GM13976 (cell line): ENCODE measurements around the gene KCNIP1.

Experiments
- DNase-seq: peaks from one replicate; pipeline ENCODE4 v3.0.0; 2012; ENCODE audit warnings: low spot score
- CTCF ChIP-seq: IDR thresholded peaks from 2 replicates; pipeline ENCODE4 v1.5.1; 2012; ENCODE audit warnings: borderline replicate concordance, mild to moderate bottlenecking; ENCODE audit not compliant: insufficient read depth; ENCODE audit errors: extremely low read depth, missing control alignments, control extremely low read depth
- in situ Hi-C: fragments of 300-500 bp; cut with MboI; formaldehyde crosslinking; loops from one replicate; pipeline ENCODE4 v1.12.0; 2022; ENCODE audit warnings: low sequenced_read_pairs, mixed read lengths, inconsistent platforms; ENCODE audit not compliant: unreplicated experiment

KCNIP1 gene

GRCh38 chr5:170700503-170700902 lies 196.7 kb downstream of the KCNIP1 start:
- in situ Hi-C loops, result no loop called here
- no peak for DNase-seq
- TF ChIP-seq CTCF, result no peak

GRCh38 chr5:170701334-170701733 lies 197.5 kb downstream of the KCNIP1 start:
- TF ChIP-seq CTCF, result no peak
- in situ Hi-C loops, result no loop called here
- no peak for DNase-seq

- DNase-seq, result no peak
- TF ChIP-seq CTCF, result no peak
- in situ Hi-C loops, result no loop called here
Measured at GRCh38 chr5:170704417-170705192, 200.8 kb downstream of the KCNIP1 start.

GRCh38 chr5:170709640-170710039 lies 205.8 kb downstream of the KCNIP1 start:
- in situ Hi-C loops, result no loop called here
- no peak for DNase-seq
- no peak for TF ChIP-seq CTCF

- in situ Hi-C loops, result no loop called here
- DNase-seq, result no peak
Measured at GRCh38 chr5:170711300-170711699, 207.5 kb downstream of the KCNIP1 start.

GRCh38 chr5:170715141-170715540 lies 211.3 kb downstream of the KCNIP1 start:
- in situ Hi-C loops, result no loop called here
- TF ChIP-seq CTCF, result no peak
- DNase-seq, result no peak

More at GRCh38 chr5:170711300-170711699, 207.5 kb downstream of the KCNIP1 start:
- TF ChIP-seq CTCF, result no peak
